ENCODE measurements around the gene RIPK1.

- no peak for TF ChIP-seq CTCF (IDR thresholded peaks at IDR 0.05)
- no peak for TF ChIP-seq POLR2A (IDR thresholded peaks at IDR 0.05)
- no peak for TF ChIP-seq POLR2AphosphoS5 (IDR thresholded peaks at IDR 0.05)
Observed at GRCh38 chr6:3045777-3046176, 22.5 kb upstream of the RIPK1 start.
